T follicular helper cell (primary cell): ENCODE data around the gene DNAH8.

Experiments
- DNase-seq: peaks from one replicate; pipeline ENCODE4 v3.0.0-alpha.2; 2020; ENCODE audit warnings: low read depth

Gene DNAH8

DNA sequence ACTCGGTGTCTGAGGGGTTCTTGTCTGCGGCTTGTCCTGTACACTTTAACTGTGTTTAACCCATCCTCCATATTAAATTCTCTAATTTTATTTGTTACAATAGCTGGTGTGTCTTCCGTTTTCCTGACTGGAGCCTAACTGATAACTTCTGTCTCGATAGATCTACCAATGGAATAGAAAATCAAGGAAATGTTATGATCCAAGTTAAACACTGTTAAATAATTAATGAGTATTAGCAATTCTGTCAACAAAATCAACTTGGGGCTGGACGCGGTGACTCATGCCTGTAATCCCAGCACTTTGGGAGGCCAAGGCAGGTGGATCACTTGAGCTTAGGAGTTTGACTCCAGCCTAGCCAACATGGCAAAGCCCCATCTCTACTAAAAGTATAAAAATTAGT, 81.7 kb downstream of the DNAH8 start:
- no peak for DNase-seq

DNA sequence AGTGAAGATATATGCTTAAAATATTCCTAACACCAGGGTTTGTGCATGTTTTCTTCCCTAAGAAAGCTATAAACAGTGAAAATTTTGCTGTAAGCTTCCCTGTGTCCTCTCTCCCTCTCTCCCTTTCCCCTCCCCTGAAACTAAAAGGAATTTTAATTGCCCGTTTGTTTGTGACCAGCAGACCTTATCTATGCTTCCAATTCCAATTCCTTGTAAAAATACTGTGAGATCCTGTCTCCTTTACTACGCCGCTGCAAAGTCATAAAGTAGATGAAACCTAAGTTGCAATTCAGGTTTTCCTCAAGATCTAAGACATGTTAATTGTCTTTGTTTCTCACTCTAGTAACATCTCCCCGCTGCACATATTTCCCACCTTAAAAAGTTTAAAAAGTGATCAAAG, 82.3 kb downstream of the DNAH8 start:
- DNase-seq, result no peak

DNA sequence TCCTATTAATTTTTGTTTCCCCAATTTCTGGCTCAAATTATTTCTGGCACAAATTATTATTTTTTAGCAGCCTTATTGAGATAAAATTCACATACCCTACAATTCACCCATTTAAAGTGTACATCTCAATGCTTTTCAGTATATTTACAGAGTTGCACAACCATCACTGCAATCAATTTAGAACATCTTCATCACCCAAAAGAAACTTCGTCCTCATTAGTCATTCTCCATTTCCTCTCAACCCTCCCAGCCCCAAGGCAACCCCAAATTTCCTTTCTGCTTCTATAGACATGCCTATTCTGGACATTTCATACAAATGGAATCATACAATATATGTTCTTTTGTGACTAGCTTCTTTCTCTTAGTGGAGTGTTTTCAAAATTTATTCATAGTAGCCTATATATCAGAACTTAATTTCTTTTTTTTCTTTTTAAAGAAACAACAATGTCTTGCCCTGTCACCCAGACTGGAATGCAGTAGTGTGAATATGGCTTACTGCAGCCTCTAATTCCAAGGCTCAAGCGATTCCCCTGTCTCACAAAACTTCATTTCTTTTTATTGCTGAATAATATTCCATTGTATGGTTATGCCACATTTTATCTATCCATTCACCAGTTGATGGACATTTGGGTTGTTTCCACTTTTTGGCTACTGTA, 84.5 kb downstream of the DNAH8 start:
- DNase-seq, result no peak

DNA sequence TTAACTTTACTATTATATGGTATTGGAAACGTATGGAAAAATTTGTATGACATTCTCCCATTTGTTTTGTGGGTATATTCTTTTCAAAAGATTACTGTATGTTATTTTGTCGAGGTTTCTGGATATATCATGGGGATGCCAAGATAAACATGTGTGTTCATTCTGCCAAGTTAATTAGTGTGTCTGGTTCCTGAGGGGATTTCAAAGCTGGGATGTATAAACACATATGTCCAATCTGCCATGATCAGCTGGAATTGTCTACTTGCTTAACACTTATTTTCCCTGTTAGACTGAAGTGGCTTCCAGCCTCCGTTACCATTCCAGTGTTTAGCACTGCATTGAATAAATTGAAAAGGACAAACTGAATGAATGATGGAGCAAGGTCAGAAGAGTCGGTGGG, 86.2 kb downstream of the DNAH8 start:
- DNase-seq, result no peak

DNA sequence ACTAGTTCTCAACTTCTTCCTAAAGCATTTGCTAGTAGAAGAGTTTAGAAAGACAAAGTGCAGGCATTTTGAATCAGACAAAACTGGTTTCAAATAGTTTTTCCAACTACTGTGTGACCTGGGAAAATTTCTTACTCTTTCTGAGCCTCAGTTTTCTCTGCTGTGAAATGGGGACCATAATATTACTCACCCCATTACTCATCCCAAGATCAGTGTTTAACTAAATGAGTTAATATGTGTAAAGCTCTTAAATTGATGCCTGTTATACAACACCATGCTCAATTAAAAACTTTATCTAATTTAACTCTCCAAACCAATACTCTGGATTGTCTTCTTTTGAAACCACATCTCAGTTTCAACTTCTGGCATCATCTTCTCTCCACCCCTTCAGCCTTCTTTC, 87.4 kb downstream of the DNAH8 start:
- no peak for DNase-seq

DNA sequence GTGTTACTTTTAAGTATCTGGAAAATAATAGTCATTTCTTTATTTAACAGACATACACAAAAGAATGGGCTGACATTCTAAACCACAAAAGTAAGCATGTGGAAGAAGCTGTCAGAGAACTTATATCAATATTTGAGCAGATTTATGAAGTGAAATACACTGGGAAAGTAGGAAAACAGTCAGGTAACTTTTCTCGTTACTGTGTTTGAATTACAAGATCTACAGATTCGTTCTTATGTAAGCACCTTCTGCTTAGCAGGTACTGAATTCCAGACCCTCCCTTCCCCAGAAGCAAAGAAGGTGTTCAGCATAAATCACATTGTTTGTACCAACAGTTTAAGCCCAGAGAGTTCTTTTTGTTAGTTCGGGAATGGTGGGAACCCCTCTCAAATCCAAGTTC, 88.0 kb downstream of the DNAH8 start:
- no peak for DNase-seq

DNA sequence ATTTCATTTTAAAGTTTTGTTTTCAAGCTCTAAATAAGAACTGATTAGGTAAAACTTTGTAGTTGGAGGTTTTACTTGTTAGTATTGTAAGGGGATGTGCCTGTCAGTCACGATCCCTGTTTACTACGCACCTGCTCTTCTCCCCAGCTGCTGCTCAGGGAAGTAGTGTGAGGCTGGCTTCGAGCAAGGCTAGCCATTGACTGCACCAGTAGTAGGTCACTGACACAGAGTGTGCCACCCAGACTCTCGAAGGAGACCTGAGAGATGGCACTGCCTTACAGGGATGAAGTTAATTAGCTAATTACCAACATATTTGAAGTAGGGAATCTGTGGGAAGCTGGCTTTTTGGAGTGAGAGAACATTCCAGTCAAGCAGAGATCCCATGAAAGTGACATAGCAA, 89.2 kb downstream of the DNAH8 start:
- DNase-seq, result no peak

DNA sequence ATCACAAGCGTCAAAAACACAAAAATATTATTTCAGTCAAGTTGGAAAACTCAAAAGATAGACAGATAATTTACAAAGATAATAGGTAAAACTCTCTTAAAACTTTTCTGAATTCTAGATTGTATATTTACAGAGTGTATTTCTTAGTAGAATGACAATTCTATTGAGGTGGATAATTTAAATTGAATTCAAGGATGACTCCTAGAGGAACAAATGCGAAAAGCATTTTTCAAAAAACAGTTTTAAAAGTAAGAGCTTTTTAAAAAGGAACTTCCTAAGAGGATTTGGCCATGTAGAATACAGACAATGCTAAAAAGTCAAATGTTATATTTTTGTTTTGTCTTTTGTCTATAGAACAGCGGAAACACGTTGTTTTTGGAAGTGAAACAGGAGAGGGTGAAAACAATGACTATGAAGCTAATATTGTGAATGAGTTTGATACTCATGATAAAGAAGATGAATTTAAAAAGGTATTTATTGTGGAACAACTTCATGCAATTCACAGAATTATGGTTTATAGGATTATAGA, 90.1 kb downstream of the DNAH8 start:
- no peak for DNase-seq

DNA sequence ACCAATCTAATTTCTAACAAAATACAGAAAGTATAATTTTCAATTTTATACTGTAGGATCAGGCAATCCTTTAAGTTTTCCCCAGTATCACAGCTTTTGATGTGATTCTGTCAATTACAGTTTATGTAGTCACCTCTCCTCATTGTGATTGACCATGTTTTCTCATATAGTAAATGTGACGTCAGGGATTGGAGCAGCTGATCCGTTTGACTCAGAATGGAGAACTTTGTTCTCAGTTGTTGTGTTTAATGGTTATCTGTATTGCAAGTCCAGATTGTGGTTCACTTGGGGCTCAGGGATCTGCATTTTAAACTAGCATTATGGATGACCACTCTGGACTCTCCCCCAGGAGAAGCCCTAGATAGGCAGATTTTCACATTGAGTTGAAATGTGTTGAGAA, 90.6 kb downstream of the DNAH8 start:
- no peak for DNase-seq

DNA sequence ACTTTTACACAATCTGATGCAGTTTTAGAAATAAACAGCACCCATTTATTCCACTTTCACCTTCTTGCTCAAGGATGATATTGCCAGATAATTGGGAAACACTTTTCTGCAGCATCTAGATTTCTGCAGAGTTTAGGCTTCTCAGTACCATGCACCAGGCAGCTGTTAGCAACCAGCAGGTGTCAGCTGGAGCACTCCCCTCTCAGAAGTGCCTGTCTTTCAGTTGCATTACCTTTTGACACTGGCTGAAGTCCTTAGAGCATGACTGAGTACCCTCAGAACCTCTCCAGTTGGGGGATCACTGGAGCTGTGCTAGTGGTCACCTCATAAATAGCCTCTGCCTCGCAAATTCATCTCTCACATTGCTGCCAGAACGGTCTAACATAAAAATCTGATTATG, 91.2 kb downstream of the DNAH8 start:
- DNase-seq, result no peak

DNA sequence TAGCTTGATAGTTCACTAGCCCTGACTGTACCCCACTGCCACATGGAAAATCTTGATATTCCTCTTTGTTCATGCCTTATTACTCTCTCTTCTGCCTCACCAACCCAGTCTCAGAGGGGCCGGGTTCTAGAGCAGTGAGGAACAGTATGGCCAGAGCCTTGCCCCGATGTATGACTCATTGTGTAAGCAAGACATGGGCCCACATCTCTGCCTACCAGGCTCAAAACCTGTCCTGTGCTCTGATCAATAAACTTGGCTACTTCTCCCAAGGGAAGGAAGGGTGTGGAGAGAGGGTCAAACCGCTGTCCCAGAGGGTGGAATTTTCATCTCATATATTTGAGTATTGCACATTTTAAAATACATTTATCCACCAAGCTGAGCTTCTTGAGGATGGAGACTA, 91.7 kb downstream of the DNAH8 start:
- no peak for DNase-seq

DNA sequence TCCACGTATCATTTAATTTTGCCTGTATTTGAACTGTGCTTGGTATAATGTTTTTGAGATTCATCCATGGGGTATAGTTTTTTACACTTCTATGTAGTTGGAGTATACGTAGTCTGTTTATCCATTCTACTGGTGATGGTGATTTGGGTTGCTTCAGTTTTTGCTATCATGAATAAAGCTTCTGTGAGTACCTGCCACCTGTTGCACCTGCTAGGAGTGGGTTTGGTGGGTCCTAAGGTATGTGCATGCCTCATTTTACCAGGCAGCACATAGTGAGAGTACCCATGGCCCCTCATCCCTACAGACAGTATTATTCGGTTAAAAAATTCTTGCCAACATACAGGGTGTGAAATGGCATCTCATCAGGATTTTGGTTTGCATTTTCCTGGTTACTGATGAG, 92.9 kb downstream of the DNAH8 start:
- no peak for DNase-seq

DNA sequence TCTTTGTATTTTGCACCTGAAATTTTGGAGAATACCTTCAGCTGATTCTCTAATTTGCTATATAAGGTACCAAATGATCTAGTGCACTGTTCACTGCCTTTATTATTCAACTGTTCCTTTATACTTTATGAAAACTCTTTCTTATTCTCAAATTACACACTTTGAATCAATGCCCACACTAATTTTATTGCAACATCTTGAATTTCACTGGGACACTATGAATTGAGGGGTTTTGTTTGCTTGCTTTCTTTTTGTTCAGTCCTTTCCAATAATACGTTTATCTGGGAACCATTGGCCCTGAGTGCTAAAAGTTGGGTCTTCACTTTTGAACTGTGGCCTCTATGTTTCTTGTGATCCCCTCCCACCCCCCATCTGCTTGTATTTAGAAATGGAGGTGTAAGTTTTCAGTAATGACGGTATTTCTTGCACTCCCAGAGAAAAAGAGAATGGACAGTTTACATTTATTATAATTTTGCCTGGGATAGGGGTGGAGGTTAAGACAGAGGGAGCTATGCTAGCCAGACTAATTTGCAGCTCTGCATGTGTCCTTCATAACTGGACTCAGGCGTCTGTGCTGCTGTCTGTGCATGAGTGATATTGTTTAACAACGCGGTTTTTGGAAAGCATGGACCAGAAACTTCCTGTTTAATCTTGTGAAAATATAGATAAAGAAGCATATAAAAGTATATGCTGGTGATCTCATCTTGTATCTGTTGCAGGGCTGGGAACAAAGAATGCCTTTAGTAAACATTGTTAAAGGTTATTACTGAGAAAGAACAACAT, 98.1 kb downstream of the DNAH8 start:
- no peak for DNase-seq

DNA sequence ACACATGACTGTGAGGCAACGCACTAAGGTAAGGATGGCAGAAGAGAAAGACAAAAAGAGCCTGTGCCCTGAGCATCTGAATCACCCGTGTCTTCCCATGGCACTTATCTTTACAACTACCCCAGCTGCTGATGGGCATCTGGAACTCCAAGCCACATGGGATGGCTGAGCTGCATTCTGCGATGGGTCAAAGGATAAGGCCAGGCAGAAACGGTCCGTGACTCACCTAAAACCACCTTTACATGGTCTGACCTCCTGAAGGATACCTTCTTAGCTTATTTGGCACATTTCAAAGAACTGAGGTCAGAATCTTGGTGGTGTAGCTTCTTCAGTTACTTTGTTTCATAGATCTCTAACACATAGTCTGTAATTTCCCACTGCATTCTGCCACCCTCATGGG, 99.7 kb downstream of the DNAH8 start:
- no peak for DNase-seq

DNA sequence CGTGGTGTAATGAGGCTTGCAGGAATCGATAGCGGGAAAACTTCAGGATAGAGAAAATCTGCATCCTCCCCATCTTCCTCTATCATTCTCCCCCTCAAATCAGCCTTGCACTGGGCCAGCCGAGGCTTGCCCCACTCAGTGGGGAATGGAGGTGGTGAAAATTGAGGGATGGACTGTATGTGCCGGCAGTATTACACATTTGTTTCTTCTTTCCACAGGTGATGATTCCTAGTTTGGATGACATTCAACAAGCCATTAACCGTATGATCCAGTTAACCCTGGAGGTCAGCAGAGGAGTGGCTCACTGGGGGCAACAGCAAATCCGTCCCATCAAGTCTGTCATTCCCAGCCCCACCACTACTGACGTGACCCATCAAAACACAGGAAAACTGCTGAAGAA, 100.1 kb downstream of the DNAH8 start:
- DNase-seq, result no peak

DNA sequence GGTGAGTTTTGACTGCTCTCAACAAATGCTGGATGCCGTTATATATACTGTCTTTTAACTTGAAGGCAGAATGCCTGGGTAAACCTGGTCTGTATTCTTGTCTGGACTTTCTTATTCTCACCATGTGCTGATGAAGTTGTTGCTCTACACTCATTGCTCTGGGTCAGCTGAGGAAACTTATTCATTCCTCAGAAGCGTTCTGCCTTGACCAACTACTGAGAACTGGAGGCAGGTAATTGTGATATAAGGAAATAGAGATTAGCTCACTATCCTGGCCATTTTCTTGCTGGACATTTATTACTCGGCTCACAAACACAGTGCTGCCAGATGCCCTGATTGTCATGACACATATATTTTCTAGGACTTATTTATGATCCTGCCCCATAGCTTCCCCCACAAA, 103.6 kb downstream of the DNAH8 start:
- DNase-seq, result no peak

DNA sequence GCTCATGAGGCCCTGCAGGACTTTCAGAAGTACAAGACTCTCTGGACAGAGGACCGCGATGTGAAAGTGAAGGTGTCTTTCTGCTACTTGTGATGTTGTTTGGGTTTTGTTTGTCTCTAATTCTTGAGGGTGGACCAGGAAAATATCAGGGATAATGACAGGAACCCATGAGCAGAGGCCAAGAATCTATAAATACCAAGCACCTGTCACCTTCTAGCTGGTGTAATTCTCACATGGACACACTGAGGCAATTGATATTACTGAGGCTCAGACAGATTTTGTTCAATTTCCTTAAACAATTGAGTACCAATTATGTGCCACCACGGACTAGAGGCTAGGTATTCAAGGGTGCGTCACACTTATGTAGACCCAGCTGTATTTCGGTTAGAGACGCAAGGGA, 107.9 kb downstream of the DNAH8 start:
- no peak for DNase-seq

DNA sequence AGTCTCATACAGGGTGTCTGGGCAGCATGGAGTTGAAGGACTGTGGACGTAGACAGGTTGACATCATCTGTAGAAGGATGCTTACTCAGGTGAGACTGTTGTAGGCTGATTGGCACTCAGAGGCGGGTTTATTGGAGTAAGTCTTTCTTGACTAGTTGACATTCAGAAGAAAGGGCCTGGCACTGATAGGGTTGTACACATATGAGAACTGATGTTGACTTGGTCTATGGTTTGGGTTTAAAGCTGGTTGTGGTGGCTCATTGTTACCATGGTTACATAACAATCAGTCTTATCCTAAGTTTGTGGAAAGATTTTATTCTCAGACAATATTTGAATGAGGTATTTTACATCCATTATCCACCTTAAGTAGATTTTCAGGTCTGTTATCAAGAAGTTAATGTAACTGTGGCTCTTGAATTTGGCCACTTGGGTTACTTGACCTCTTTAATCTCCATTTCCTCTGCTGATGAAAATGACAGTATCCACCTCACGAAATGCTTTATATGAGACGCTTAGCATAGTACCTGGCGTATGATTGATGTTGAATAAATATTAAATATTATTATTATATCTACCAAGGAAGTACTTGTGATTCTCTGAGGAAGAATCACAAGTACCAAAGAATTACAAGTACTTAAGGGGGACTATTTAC, 109.3 kb downstream of the DNAH8 start:
- no peak for DNase-seq

DNA sequence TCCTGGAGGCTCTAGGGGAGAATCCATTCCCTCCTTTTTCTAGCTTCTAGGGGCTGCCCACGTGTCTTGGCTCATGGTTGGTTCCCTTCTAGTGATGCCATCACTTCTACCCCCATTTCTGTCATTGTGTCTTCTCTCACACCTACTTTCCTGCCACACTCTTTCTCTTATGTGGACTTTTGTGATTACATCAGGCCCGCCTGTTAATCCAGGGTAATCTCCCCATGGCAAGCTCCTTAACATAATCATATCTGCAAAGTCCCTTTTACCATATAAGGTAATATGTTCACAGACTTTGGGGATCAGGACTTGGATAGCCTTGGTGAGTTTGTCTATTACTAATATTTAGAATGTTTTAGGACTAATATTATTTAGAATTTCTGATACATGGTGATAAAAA, 111.9 kb downstream of the DNAH8 start:
- DNase-seq, result no peak

DNA sequence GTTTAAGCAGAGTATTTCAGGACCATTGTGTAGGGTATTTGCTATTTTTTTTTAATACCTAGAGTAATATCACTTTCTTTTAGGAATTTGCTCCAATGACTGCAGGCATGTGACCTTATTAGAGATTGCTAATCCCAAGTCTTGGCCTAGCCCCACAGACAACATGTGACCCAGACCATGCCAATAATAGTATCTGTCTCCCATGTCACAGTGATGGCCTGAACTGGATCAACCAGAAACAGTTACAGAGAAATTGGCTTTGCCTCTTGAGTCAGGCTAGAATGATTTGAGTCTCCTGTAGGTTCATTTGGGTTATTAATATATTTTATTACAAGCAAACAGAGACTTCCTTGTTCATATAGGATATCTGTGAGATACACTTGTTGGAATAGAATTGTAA, 116.8 kb downstream of the DNAH8 start:
- no peak for DNase-seq

DNA sequence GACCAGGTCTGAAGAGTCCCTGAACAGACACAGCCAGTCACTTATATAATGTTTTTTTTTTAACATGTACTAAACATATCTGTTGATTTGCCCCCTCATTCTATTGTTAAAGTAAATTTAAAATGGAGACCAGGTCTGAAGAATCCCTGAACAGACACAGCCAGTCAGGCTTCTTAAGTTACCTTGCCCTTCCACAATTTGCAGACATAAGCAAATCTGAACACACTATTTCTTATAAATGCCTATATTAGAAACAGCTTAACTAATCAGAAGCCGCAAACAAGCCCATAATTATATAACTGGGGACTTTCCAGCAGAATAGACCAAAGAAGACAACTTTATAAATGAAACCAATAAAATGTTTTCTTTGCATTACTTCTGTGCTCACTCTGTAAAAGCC, 118.2 kb downstream of the DNAH8 start:
- no peak for DNase-seq

DNA sequence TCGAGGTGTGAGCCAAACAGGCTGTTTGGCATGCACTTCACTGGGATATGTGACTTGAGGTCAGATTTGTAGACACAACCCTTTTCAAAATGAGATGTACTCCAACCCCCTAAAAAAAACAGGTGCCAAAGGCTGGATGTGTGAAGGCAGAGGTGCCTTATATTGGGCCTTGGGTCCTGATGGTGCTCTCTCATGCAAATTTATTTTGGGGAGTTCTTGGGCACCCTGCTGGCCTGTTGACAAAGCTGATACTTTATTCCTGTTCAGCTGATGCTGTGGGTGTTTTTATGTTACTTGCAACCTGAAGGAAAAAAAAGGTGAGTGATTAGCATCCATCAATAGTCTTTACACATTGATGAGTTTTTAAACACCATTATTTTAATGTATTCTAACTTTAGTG, 121.5 kb downstream of the DNAH8 start:
- DNase-seq, result no peak

DNA sequence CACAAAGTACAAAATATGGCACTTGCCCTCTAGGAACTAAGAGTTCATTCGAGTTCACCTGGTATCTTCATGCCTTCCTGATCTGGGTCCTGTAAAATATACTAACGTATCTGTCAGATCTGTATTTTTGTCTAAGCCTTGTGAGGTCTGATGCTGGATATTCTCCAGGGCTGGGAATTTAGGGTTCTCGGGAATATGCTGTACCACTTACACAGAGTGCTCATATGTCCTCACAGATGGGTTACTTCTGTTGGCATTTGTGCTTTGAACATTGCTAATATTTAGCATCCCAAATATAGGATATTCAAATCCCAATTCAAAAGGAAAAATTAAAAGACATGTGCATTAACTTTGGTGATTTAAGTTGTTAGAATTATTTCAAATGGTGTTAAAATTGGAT, 122.0 kb downstream of the DNAH8 start:
- DNase-seq, result no peak
